OCI-LY7 (cell line): ENCODE measurements around the gene IFT43.

Experiments
- EZH2phosphoT487 ChIP-seq: fragments of 200-600 bp; sonication (generic); IDR thresholded peaks from 2 replicates; pipeline ENCODE4 v1.6.1; 2018; ENCODE audit warnings: low read depth, borderline replicate concordance, mild to moderate bottlenecking, mixed run types, antibody characterized with exemption, low read length, moderate library complexity, mixed read lengths
- TF ChIP-seq, protein P1 (sequence below): fragments of 200-600 bp; sonication (generic); conservative IDR thresholded peaks from 2 replicates; pipeline ENCODE4 v1.5.1; 2014; ENCODE audit warnings: mild to moderate bottlenecking, antibody characterized with exemption, low read length, moderate library complexity, mixed read lengths

DNA sequence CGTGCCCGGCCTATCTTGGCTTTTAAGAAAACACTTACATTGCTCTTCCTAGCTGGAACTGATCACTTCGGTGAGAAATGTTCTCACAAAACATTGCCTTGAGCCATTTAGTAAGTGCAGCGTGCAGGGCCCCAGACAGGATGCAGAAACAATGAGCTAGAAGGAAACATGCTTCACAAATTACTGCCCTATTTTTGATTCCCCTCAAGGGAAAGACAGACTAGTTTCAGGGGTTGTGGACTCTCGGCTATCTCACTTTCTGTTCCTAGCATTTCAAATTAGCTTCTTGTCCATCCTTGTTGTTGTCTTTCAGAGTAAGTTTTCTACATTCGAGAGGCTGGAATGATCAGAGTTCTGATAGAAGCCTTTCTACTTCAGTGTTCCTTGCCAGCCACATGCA is 25.3 kb upstream of the IFT43 start:
- TF ChIP-seq, protein P1, sequence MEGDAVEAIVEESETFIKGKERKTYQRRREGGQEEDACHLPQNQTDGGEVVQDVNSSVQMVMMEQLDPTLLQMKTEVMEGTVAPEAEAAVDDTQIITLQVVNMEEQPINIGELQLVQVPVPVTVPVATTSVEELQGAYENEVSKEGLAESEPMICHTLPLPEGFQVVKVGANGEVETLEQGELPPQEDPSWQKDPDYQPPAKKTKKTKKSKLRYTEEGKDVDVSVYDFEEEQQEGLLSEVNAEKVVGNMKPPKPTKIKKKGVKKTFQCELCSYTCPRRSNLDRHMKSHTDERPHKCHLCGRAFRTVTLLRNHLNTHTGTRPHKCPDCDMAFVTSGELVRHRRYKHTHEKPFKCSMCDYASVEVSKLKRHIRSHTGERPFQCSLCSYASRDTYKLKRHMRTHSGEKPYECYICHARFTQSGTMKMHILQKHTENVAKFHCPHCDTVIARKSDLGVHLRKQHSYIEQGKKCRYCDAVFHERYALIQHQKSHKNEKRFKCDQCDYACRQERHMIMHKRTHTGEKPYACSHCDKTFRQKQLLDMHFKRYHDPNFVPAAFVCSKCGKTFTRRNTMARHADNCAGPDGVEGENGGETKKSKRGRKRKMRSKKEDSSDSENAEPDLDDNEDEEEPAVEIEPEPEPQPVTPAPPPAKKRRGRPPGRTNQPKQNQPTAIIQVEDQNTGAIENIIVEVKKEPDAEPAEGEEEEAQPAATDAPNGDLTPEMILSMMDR, result no peak
- no peak for TF ChIP-seq EZH2phosphoT487
